GM12865 (cell line): Measurements from ENCODE around the gene PROCR.

Experiments
- DNase-seq: peaks from one replicate; pipeline ENCODE4 v3.0.0; 2010; ENCODE audit warnings: low read depth
- H3K4me3 ChIP-seq: 2 replicates; pipeline ENCODE4 v1.5.1; 2011; ENCODE audit warnings: mild to moderate bottlenecking, low read depth, low read length, control low read depth
- TF ChIP-seq, protein P1 (sequence below): IDR thresholded peaks from 2 replicates; pipeline ENCODE4 v1.5.1; 2011; ENCODE audit warnings: low read length, control low read depth, low read depth, inconsistent platforms; ENCODE audit not compliant: insufficient read depth; ENCODE audit errors: missing control alignments

The PROCR gene

GRCh38 chr20:35171753-35172433, at the start of gene PROCR:
Gene PROCR, plus strand, starts transcription at chr20:35172072. Its CDS starts 83 bp downstream, at chr20:35172155.
- DNase-seq: no peak
- H3K4me3 ChIP-seq: no peak within 1 kb of the TSS

GRCh38 chr20:35122756-35123405, 49.0 kb upstream of the PROCR start:
- H3K4me3 ChIP-seq: no peak overlapping the region
- DNase-seq: no peak
- TF ChIP-seq, protein P1, sequence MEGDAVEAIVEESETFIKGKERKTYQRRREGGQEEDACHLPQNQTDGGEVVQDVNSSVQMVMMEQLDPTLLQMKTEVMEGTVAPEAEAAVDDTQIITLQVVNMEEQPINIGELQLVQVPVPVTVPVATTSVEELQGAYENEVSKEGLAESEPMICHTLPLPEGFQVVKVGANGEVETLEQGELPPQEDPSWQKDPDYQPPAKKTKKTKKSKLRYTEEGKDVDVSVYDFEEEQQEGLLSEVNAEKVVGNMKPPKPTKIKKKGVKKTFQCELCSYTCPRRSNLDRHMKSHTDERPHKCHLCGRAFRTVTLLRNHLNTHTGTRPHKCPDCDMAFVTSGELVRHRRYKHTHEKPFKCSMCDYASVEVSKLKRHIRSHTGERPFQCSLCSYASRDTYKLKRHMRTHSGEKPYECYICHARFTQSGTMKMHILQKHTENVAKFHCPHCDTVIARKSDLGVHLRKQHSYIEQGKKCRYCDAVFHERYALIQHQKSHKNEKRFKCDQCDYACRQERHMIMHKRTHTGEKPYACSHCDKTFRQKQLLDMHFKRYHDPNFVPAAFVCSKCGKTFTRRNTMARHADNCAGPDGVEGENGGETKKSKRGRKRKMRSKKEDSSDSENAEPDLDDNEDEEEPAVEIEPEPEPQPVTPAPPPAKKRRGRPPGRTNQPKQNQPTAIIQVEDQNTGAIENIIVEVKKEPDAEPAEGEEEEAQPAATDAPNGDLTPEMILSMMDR: no peak

More at GRCh38 chr20:35171753-35172433, at the start of gene PROCR:
- TF ChIP-seq, protein P1: no peak

- no peak overlapping the region for H3K4me3 ChIP-seq
- TF ChIP-seq, protein P1: no peak
- no peak for DNase-seq
Observed at GRCh38 chr20:35125753-35126152, 46.1 kb upstream of the PROCR start.

DNA sequence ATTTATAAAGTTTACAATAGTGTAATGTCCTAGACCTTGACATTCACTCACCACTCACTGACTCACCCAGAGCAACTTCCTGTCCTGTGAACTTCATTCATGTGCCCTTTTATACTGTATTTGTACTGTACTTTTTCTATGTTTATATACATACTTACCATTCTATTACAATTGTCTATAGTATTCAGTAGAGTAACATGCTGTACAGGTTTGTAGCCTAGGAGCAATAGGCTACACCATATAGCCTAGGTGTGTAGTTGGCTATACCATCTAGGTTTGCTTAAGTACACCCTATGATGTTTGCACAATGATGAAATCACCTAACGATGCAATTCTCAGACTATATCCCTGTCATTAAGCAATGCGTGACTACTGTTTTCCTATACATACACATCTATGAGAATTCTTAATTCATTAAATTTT, 42.2 kb upstream of the PROCR start:
- no peak overlapping the region for H3K4me3 ChIP-seq
- DNase-seq: no peak
- TF ChIP-seq, protein P1: no peak

DNA sequence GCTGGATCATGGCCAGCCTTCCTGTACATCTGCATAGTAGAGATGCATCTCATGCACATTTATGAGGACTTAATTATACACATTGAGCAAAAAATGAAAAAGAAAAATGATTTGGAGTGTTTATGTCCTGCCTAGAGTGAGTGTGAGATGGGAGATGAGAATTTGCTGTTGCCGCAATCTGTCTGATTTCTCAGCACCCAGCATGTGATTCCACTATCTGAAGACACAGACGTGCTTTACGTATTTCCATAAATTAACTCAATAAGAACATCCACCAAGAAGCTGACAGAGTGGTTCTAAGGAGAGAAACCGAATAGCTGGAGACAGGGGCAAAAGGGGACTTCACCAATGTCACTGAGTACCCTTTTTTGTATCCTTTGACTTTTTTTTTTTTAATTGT, 39.9 kb upstream of the PROCR start:
- no peak for DNase-seq
- H3K4me3 ChIP-seq: no peak overlapping the region
- TF ChIP-seq, protein P1: no peak

- DNase-seq: no peak
- TF ChIP-seq, protein P1: no peak
- no peak overlapping the region for H3K4me3 ChIP-seq
Observed at GRCh38 chr20:35133031-35133430, 38.8 kb upstream of the PROCR start.

GRCh38 chr20:35133735-35134134, 38.1 kb upstream of the PROCR start:
- TF ChIP-seq, protein P1: no peak
- DNase-seq: no peak
- no peak overlapping the region for H3K4me3 ChIP-seq
